ENCODE results near the gene TINCR.

DNA sequence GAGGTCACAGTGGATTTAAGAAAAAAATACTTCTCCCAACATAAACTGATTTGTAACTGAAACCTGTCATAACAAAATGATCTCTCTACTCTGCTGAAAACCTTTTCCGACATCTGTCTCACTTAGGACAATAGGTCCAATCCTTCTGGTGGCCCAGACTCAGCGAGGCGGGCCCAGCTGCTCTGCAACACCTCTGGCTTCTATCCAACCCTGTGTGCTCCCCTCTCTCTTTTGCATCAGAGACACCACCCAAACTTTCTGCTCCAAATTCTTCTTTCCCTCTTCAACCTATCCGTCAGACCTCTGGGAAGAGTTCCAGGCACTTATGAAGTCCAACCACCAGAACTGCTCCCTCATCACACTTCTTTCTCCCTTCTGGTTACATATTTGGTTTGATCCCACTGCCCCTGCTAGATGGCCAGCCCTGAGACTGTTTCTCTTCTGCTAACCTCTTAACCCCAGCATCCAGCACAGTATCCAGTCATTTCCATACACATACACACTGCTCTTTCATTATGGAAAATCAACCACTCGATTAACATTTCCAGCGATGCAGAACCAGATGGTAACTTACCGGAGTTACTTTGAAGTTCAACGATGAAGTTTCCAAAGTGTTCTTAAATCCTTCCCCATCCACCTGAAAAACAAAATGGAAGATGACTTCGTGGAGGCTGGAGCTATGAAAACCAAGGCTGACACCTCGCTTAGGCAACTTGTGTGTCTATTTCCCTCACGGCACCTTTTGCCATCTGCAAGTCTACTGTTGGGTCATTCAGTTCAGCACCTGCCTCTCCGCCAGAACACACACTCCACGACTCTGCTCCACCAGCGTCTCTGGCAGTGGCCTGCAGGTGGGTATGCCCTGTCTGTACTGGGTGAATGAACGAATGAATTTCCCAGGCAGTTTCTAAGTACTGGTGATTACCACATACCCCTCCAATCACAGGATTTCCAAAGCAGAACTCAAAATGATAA is 45.4 kb upstream of the TINCR start:
- TF ChIP-seq, protein P1, sequence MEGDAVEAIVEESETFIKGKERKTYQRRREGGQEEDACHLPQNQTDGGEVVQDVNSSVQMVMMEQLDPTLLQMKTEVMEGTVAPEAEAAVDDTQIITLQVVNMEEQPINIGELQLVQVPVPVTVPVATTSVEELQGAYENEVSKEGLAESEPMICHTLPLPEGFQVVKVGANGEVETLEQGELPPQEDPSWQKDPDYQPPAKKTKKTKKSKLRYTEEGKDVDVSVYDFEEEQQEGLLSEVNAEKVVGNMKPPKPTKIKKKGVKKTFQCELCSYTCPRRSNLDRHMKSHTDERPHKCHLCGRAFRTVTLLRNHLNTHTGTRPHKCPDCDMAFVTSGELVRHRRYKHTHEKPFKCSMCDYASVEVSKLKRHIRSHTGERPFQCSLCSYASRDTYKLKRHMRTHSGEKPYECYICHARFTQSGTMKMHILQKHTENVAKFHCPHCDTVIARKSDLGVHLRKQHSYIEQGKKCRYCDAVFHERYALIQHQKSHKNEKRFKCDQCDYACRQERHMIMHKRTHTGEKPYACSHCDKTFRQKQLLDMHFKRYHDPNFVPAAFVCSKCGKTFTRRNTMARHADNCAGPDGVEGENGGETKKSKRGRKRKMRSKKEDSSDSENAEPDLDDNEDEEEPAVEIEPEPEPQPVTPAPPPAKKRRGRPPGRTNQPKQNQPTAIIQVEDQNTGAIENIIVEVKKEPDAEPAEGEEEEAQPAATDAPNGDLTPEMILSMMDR (conservative IDR thresholded peaks at IDR 0.05), result no peak
- no peak for TF ChIP-seq ZFX (IDR thresholded peaks at IDR 0.05)
